HepG2 (cell line): ENCODE measurements around the gene SMIM38. TPM values are rescaled to one million over a fixed set of nuclear protein-coding genes. Genes with fewer than 3 reads are reported as not detected.

Experiments
- ATAC-seq: fragments of 200-7000 bp; cut with Tn5 transposase; 3 replicates; pipeline ENCODE4 v1.9.1; 2020; ENCODE audit warnings: mild to moderate bottlenecking, moderate library complexity
- BruUV-seq: library from RNA; stranded (reverse); fragments of 400-500 nt; replicated peaks from 2 replicates; lab custom pipeline; 2021; lab: Mats Ljungman, UMichigan
- CTCF ChIA-PET: fragments of 300-600 bp; formaldehyde crosslinking; extraction: SDS; loops from one replicate; lab custom pipeline; 2021; ENCODE audit warnings: low total read pairs, inconsistent platforms, low intra/inter-chr PET ratio; lab: Yijun Ruan, JAX
- POLR2A ChIA-PET: fragments of 350-600 bp; sonication (Branson Sonifier 250); formaldehyde crosslinking; loops from one replicate; lab custom pipeline; 2020; ENCODE audit warnings: antibody characterized with exemption, inconsistent platforms; lab: Yijun Ruan, JAX
- DNase-seq: peaks from one replicate; pipeline ENCODE4 v3.0.0-alpha.2; 2015; ENCODE audit warnings: low spot score
- FAIRE-seq: peaks from 3 replicates; lab custom pipeline; 2011; peaks lifted over from hg19 to GRCh38; lab: Jason Lieb, UNC
- H2AFZ ChIP-seq: one replicate; pipeline ENCODE4 v1.6.1; 2011; ENCODE audit warnings: low read length, inconsistent platforms
- H3K27ac ChIP-seq: fragments of 300-600 bp; 3 replicates; pipeline ENCODE4 v1.8.0; 2011; ENCODE audit warnings: mixed run types, mild to moderate bottlenecking, mixed read lengths, low read length, inconsistent platforms; ENCODE audit not compliant: insufficient read depth; ENCODE audit errors: extremely low read length
- H3K27me3 ChIP-seq, 2 experiments: fragments of 200-600 bp in 1 of 2; 2 replicates in 1 of 2; 3 replicates in 1 of 2; pipeline versions ENCODE4 v1.6.0 to v1.8.0; 2011; ENCODE audit warnings: low read length in 2 of 2, mild to moderate bottlenecking in 2 of 2, moderate library complexity in 2 of 2, inconsistent platforms in 1 of 2; ENCODE audit not compliant: insufficient read depth in 2 of 2, control insufficient read depth in 1 of 2
- H3K36me3 ChIP-seq, 2 experiments: fragments of 200-600 bp in 1 of 2; replicated peaks in 1 of 2; 2 replicates in 1 of 2; 3 replicates in 1 of 2; pipeline versions ENCODE4 v1.5.1 to v1.8.0; 2011; ENCODE audit warnings: low read length in 2 of 2, inconsistent platforms in 1 of 2; ENCODE audit not compliant: insufficient read depth in 2 of 2, control insufficient read depth in 1 of 2
- H3K4me1 ChIP-seq: 2 replicates; pipeline ENCODE4 v1.5.1; 2012; ENCODE audit warnings: low read length, inconsistent platforms; ENCODE audit not compliant: insufficient read depth
- H3K4me2 ChIP-seq: 2 replicates; pipeline ENCODE4 v1.6.0; 2011; ENCODE audit warnings: low read depth, low read length, inconsistent platforms
- H3K4me3 ChIP-seq, 3 experiments: fragments of 200-600 bp in 1 of 3; sonication (generic), shearing (Covaris generic) in 1 of 3; replicated peaks in 1 of 3; 2 replicates each; pipeline ENCODE4 v1.5.1; 2011 to 2016; ENCODE audit warnings: low read length in 3 of 3, inconsistent platforms in 2 of 3, low read depth in 2 of 3, mild to moderate bottlenecking in 2 of 3, control low read depth in 1 of 3, mixed read lengths in 1 of 3; ENCODE audit not compliant: insufficient read depth in 1 of 3
- H3K79me2 ChIP-seq: one replicate; pipeline ENCODE4 v1.6.1; 2011; ENCODE audit warnings: low read length, inconsistent platforms; ENCODE audit not compliant: insufficient read depth
- H3K9ac ChIP-seq: 2 replicates; pipeline ENCODE4 v1.6.0; 2011; ENCODE audit warnings: mild to moderate bottlenecking, low read depth, low read length, inconsistent platforms; ENCODE audit not compliant: insufficient read depth
- H3K9me3 ChIP-seq: 2 replicates; pipeline ENCODE4 v1.5.1; 2012; ENCODE audit warnings: mild to moderate bottlenecking, low read length
- H4K20me1 ChIP-seq: 2 replicates; pipeline ENCODE4 v1.6.0; 2011; ENCODE audit warnings: inconsistent platforms, mild to moderate bottlenecking, low read length, moderate library complexity; ENCODE audit not compliant: insufficient read depth
- FLYWCH1 ChIP-seq: sonication (generic); formaldehyde crosslinking; IDR thresholded peaks from 2 replicates; pipeline ENCODE4 v1.8.1; 2023; ENCODE audit warnings: mild to moderate bottlenecking, missing genetic modification reagents
- MXD3 ChIP-seq: IDR thresholded peaks from 2 replicates; pipeline ENCODE4 v1.6.1; 2016; ENCODE audit warnings: mild to moderate bottlenecking, missing biosample characterization, missing genetic modification reagents
- ZNF383 ChIP-seq: sonication (generic); formaldehyde crosslinking; IDR thresholded peaks from 2 replicates; pipeline ENCODE4 v1.4.0; 2020; ENCODE audit warnings: missing genetic modification reagents, mild to moderate bottlenecking, borderline replicate concordance
- ZNF431 ChIP-seq: sonication (generic); formaldehyde crosslinking; IDR thresholded peaks from 2 replicates; pipeline ENCODE4 v1.9.0; 2022; ENCODE audit warnings: missing genetic modification reagents, low read depth, mild to moderate bottlenecking, borderline replicate concordance
- ZNF441 ChIP-seq: sonication (generic); formaldehyde crosslinking; IDR thresholded peaks from 2 replicates; pipeline ENCODE4 v1.7.0; 2021; ENCODE audit warnings: missing genetic modification reagents, borderline replicate concordance
- ZNF589 ChIP-seq: sonication (generic); formaldehyde crosslinking; conservative IDR thresholded peaks from 2 replicates; pipeline ENCODE4 v1.8.0; 2022; ENCODE audit warnings: mild to moderate bottlenecking, moderate library complexity, missing genetic modification reagents
- ZNF598 ChIP-seq: sonication (generic); formaldehyde crosslinking; IDR thresholded peaks from 2 replicates; pipeline ENCODE4 v1.5.1; 2020; ENCODE audit warnings: mild to moderate bottlenecking, missing genetic modification reagents, borderline replicate concordance
- ZNF672 ChIP-seq: sonication (generic); formaldehyde crosslinking; IDR thresholded peaks from 2 replicates; pipeline ENCODE4 v1.8.1; 2022; ENCODE audit warnings: missing genetic modification reagents
- ZNF772 ChIP-seq: sonication (generic); formaldehyde crosslinking; IDR thresholded peaks from 2 replicates; pipeline ENCODE4 v1.5.0; 2020; ENCODE audit warnings: mild to moderate bottlenecking, missing genetic modification reagents
- WGBS: methylation state at CpG from one replicate; pipeline ENCODE4 v1.1.6; 2017; ENCODE audit warnings: low lambda C conversion rate; 5-methylcytosine and 5-hydroxymethylcytosine counted together
- in situ Hi-C: cut with HindIII; loops from 2 replicates; pipeline ENCODE4 v1.10.0; 2017; ENCODE audit warnings: low pct_unique_long_range_greater_than_20kb; ENCODE audit not compliant: extremely low pct_ligation_motif_present
- intact Hi-C: fragments of 100-400 bp; cut with micrococcal nuclease; formaldehyde crosslinking; loops from one replicate; pipeline ENCODE4 v1.10.0; 2022; ENCODE audit not compliant: unreplicated experiment
- polyA plus RNA-seq, 8 experiments: library from polyadenylated mRNA; depleted of rRNA in 3 of 8; stranded (reverse) in 7 of 8; unstranded in 1 of 8; fragments of >200 nt; fragmentation: Illumina TruSeq in 4 of 8; extraction: Trizol in 4 of 8; gene quantifications; 2 replicates each; pipeline versions ENCODE4 v1.2.1 to v1.2.3, GENCODE V29; 2011 to 2016; ENCODE audit warnings: low read depth in 4 of 8, missing spikeins in 1 of 8, mixed read lengths in 1 of 8; ENCODE audit not compliant: insufficient read depth in 1 of 8
- total RNA-seq, 5 experiments: library from RNA; depleted of rRNA; stranded (reverse); fragments of >200 nt; fragmentation: Illumina TruSeq; extraction: Trizol; gene quantifications; 2 replicates each; pipeline ENCODE4 v1.2.3, GENCODE V29; 2016; ENCODE audit warnings: low read depth in 1 of 5
- TF ChIP-seq, protein P1 (sequence below): sonication (generic); formaldehyde crosslinking; IDR thresholded peaks from 2 replicates; pipeline ENCODE4 v1.8.1; 2023; ENCODE audit warnings: mild to moderate bottlenecking, missing genetic modification reagents, borderline replicate concordance

The SMIM38 gene
- total and polyA plus RNA-seq, 2 of the 13 experiments (the other 11 are each of a cell fraction or from before 2014, with no cell fraction given), result 0.30 to 0.40 TPM

DNA sequence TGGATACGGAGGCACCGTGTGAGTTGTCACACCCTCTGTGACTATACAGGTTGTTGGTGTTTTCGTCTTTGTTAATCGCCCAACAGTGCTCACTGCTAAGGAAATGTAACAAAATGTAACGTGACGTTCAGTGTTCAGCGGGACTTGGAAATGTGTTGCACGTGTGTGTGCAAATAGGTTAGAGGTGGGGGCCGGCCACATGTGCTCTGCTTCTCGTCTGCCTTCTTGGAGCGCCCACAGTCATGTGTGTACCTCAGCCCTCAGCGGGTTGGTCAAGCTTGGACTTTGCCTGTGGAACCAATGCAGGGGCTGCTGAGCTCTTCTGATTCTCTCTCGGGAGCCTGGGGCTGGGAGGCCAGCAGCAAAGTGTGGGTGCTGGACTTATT is 7.4 kb upstream of the SMIM38 start:
- Histone ChIP-seq H3K4me2 (no peak overlapping the region), H3K9ac (no peak overlapping the region), H3K4me3 (no peak overlapping the region), H2AFZ (no peak overlapping the region), H3K79me2 (no peaks in the 10 kb centered on the region), H3K4me1 (peaks cover 13% of the 10 kb centered on the region), H3K9me3 (peaks cover 3% of the 10 kb centered on the region; the same call in 1 of the 2 replicates), H3K27me3 (no peaks in the 10 kb centered on the region), H3K36me3 (no peaks in the 10 kb centered on the region), H3K27ac (no peak overlapping the region), H4K20me1 (no peaks in the 10 kb centered on the region)
- intact Hi-C loops (no loop called here), in situ Hi-C loops (no loop called here)
- ChIA-PET CTCF (no interaction called here), POLR2A (no interaction called here)
- DNase-seq (no peak), ATAC-seq (no peak), FAIRE-seq (no peak)
- BruUV-seq, result no TSS peak
- 83% methylated on average over 13 of the region's 13 CpGs for WGBS
- no peak for TF ChIP-seq ZNF772 (CRISPR knock-in tag)
- TF ChIP-seq ZNF672 (CRISPR knock-in tag), result no peak
- TF ChIP-seq FLYWCH1 (CRISPR knock-in tag), result no peak
- TF ChIP-seq ZNF383, result no peak
- TF ChIP-seq, protein P1, sequence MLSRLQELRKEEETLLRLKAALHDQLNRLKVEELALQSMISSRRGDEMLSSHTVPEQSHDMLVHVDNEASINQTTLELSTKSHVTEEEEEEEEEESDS (CRISPR knock-in tag), result no peak
- no peak for TF ChIP-seq ZNF441 (CRISPR knock-in tag)
- TF ChIP-seq MXD3 (CRISPR knock-in tag), result no peak
- TF ChIP-seq ZNF431 (CRISPR knock-in tag), result no peak
- no peak for TF ChIP-seq ZNF598
- TF ChIP-seq ZNF589, result no peak
